ENCODE results near the gene RGPD3.
"Not testable (repeated sequence)": the region's sequence is repeated elsewhere in the genome, so short reads cannot be mapped to it uniquely, and the experiment has no call there.

GRCh38 chr2:106467516-106467915 lies 697 bp downstream of the RGPD3 start:
- TF ChIP-seq SP1 (IDR thresholded peaks at IDR 0.05); ELF4 (IDR thresholded peaks at IDR 0.05); FOXK2 (IDR thresholded peaks at IDR 0.05); TARDBP (IDR thresholded peaks at IDR 0.05); ZNF384 (IDR thresholded peaks at IDR 0.05); BHLHE40 (IDR thresholded peaks at IDR 0.05; ENCODE audit: borderline replicate concordance); FOXM1 (IDR thresholded peaks at IDR 0.05; ENCODE audit: borderline replicate concordance): not testable (repeated sequence)
